CD4-positive, alpha-beta T cell treated with Interferon alpha-2 for 1 hour (primary cell): ENCODE data around the gene C10orf95.
A peak's percentile ranks its signal among the peaks of the same experiment; 100 is the strongest.

Source experiments
- DNase-seq, 2 donors: peaks; one replicate each; pipeline ENCODE4 v3.0.0-alpha.2; 2020 to 2022

Gene C10orf95

GRCh38 chr10:102413806-102414561 lies 37.4 kb downstream of the C10orf95 start:
- DNase-seq, result no peak

- DNase-seq, result peak; percentile 26 to 62
Measured at GRCh38 chr10:102413053-102413705, 38.2 kb downstream of the C10orf95 start.

- DNase-seq, result no peak
Measured at GRCh38 chr10:102412293-102412692, 39.0 kb downstream of the C10orf95 start.

GRCh38 chr10:102411341-102412255 lies 39.7 kb downstream of the C10orf95 start:
- DNase-seq, result no peak

- DNase-seq, result peak; percentile 36 to 52
Measured at GRCh38 chr10:102410429-102411073, 40.8 kb downstream of the C10orf95 start.

GRCh38 chr10:102409604-102410428 lies 41.5 kb downstream of the C10orf95 start:
- DNase-seq, result no peak

GRCh38 chr10:102408728-102409603 lies 42.4 kb downstream of the C10orf95 start:
- peak; percentile 67 to 78 for DNase-seq

- DNase-seq, result no peak
Measured at GRCh38 chr10:102408131-102408727, 43.1 kb downstream of the C10orf95 start.

- no peak for DNase-seq
Measured at GRCh38 chr10:102407425-102408130, 43.8 kb downstream of the C10orf95 start.

GRCh38 chr10:102406815-102407214 lies 44.5 kb downstream of the C10orf95 start:
- no peak for DNase-seq

- no peak for DNase-seq
Measured at GRCh38 chr10:102405632-102406031, 45.7 kb downstream of the C10orf95 start.

GRCh38 chr10:102405108-102405571 lies 46.2 kb downstream of the C10orf95 start:
- no peak for DNase-seq

GRCh38 chr10:102404361-102405107 lies 46.8 kb downstream of the C10orf95 start:
- peak in 1 of 2 donors; percentile 19 for DNase-seq

- DNase-seq, result no peak
Measured at GRCh38 chr10:102403115-102403514, 48.2 kb downstream of the C10orf95 start.

- DNase-seq, result no peak
Measured at GRCh38 chr10:102402512-102402896, 48.8 kb downstream of the C10orf95 start.

GRCh38 chr10:102401735-102402511 lies 49.4 kb downstream of the C10orf95 start:
- no peak for DNase-seq

GRCh38 chr10:102401342-102401654 lies 50.0 kb downstream of the C10orf95 start:
- no peak for DNase-seq
